Left ventricle myocardium inferior (tissue), 1 donor: Measurements from ENCODE around the gene MBOAT1. TPM values are rescaled to one million over a fixed set of nuclear protein-coding genes. Genes with fewer than 3 reads are reported as not detected.
"Not testable (repeated sequence)": the region's sequence is repeated elsewhere in the genome, so short reads cannot be mapped to it uniquely, and the experiment has no call there.

Experiments used
- DNase-seq: peaks from one replicate; pipeline ENCODE4 v3.0.0-alpha.2; 2020
- H3K27ac ChIP-seq: fragments of 200-600 bp; replicated peaks from 2 replicates; pipeline ENCODE4 v1.8.0; 2021
- H3K27me3 ChIP-seq: fragments of 200-600 bp; 2 replicates; pipeline ENCODE4 v1.8.0; 2021; ENCODE audit warnings: low read depth
- H3K36me3 ChIP-seq: fragments of 200-600 bp; 2 replicates; pipeline ENCODE4 v1.8.0; 2021
- H3K4me1 ChIP-seq: fragments of 200-600 bp; 2 replicates; pipeline ENCODE4 v1.8.0; 2021
- H3K4me3 ChIP-seq: fragments of 200-600 bp; 2 replicates; pipeline ENCODE4 v1.8.0; 2021; ENCODE audit warnings: mild to moderate bottlenecking, moderate library complexity
- H3K9me3 ChIP-seq: fragments of 200-600 bp; replicated peaks from 2 replicates; pipeline ENCODE4 v1.8.0; 2021
- intact Hi-C: fragments of 100-400 bp; cut with micrococcal nuclease; formaldehyde crosslinking; loops from one replicate; pipeline ENCODE4 v1.11.0; 2022
- total RNA-seq: library from RNA; stranded (reverse); fragmentation: NEBNext Ultra II Directional; extraction: Animal tissue kit (Norgen Biotek cat#: 25700); gene quantifications from one replicate; pipeline ENCODE4 v1.2.1, GENCODE V29; 2021
- TF ChIP-seq, protein P1 (sequence below): fragments of 200-600 bp; IDR thresholded peaks from 2 replicates; pipeline ENCODE4 v1.8.0; 2021; ENCODE audit warnings: antibody characterized with exemption, mild to moderate bottlenecking, borderline replicate concordance
- donor health status: DM: no; HTN: yes; CAD: no; lungs with severe emphysema.

MBOAT1 gene
- total RNA-seq, 1 donor from 2014 or later, result 5.6 TPM

GRCh38 chr6:20154753-20155152 lies 57.5 kb downstream of the MBOAT1 start:
- H3K36me3 ChIP-seq, result peaks cover 13% of the 10 kb centered on the region
- no peaks in the 10 kb centered on the region for H3K27me3 ChIP-seq
- TF ChIP-seq, protein P1, sequence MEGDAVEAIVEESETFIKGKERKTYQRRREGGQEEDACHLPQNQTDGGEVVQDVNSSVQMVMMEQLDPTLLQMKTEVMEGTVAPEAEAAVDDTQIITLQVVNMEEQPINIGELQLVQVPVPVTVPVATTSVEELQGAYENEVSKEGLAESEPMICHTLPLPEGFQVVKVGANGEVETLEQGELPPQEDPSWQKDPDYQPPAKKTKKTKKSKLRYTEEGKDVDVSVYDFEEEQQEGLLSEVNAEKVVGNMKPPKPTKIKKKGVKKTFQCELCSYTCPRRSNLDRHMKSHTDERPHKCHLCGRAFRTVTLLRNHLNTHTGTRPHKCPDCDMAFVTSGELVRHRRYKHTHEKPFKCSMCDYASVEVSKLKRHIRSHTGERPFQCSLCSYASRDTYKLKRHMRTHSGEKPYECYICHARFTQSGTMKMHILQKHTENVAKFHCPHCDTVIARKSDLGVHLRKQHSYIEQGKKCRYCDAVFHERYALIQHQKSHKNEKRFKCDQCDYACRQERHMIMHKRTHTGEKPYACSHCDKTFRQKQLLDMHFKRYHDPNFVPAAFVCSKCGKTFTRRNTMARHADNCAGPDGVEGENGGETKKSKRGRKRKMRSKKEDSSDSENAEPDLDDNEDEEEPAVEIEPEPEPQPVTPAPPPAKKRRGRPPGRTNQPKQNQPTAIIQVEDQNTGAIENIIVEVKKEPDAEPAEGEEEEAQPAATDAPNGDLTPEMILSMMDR, result no peak
- intact Hi-C loops, result no loop called here
- no peak overlapping the region for H3K27ac ChIP-seq
- no peaks in the 10 kb centered on the region for H3K9me3 ChIP-seq
- H3K4me3 ChIP-seq, result no peak overlapping the region
- DNase-seq, result no peak
- H3K4me1 ChIP-seq, result peaks cover 7% of the 10 kb centered on the region

DNA sequence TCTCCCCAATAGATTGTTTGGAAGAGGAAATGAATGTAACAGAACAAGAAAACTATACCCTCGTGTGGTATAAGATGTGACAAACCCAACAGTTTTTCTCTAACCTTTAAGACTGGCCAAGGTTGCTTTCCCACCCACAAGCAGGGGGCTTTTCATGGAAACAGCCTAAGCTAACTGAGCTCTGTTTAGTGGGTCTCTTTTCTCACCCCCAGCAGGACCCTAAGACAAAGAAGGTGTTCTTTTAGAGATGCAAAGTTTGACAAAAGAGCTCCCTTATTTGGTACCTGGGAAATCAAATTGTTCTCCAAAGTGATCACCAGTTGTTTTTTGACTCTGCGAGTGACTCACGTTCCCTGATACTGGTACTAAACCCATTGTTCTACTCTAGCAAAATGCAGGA lies 59.1 kb downstream of the MBOAT1 start:
- intact Hi-C loops, result no loop called here
- H3K36me3 ChIP-seq, result peaks cover 13% of the 10 kb centered on the region

GRCh38 chr6:20148433-20148832 lies 63.8 kb downstream of the MBOAT1 start:
- Histone ChIP-seq H3K27me3 (no peaks in the 10 kb centered on the region), H3K27ac (no peak overlapping the region), H3K4me3 (no peak overlapping the region), H3K4me1 (peaks cover 15% of the 10 kb centered on the region), H3K36me3 (peaks cover 37% of the 10 kb centered on the region), H3K9me3 (no peaks in the 10 kb centered on the region)
- TF ChIP-seq, protein P1, result no peak
- intact Hi-C loops, result no loop called here
- no peak for DNase-seq

More for the DNA sequence above, 59.1 kb downstream of the MBOAT1 start:
- H3K4me1 ChIP-seq, result peaks cover 19% of the 10 kb centered on the region
- DNase-seq, result no peak
- no peak overlapping the region for H3K4me3 ChIP-seq
- no peaks in the 10 kb centered on the region for H3K27me3 ChIP-seq
- H3K27ac ChIP-seq, result no peak overlapping the region
- TF ChIP-seq, protein P1, result no peak
- no peaks in the 10 kb centered on the region for H3K9me3 ChIP-seq

DNA sequence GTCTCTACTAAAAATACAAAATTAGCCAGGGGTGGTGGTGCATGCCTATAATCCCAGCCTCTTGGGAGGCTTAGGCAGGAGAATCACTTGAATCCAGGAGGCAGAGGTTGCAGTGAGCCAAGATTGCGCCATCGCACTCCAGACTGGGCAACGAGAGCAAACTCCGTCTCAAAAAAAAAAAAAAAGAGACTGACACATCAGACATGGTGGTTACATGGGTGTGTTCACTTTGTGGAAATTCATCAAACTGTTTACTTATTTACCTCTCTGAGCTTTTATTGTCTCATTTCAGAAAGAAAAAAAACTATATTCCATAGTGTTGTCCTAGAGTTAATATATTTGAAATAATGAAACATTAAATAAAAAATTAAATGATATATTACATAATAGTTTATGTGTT lies 64.8 kb downstream of the MBOAT1 start:
- H3K4me3 ChIP-seq, result no peak overlapping the region
- DNase-seq, result no peak
- H3K27me3 ChIP-seq, result no peaks in the 10 kb centered on the region
- TF ChIP-seq, protein P1, result no peak
- no peaks in the 10 kb centered on the region for H3K9me3 ChIP-seq
- H3K36me3 ChIP-seq, result peaks cover 47% of the 10 kb centered on the region
- intact Hi-C loops, result no loop called here
- H3K27ac ChIP-seq, result no peak overlapping the region
- peaks cover 15% of the 10 kb centered on the region for H3K4me1 ChIP-seq

GRCh38 chr6:20146831-20147230 lies 65.4 kb downstream of the MBOAT1 start:
- peaks cover 15% of the 10 kb centered on the region for H3K4me1 ChIP-seq
- H3K36me3 ChIP-seq, result peaks cover 52% of the 10 kb centered on the region
- H3K27ac ChIP-seq, DNase-seq, H3K4me3 ChIP-seq, H3K27me3 ChIP-seq, H3K9me3 ChIP-seq, intact Hi-C loops: not testable (repeated sequence)

DNA sequence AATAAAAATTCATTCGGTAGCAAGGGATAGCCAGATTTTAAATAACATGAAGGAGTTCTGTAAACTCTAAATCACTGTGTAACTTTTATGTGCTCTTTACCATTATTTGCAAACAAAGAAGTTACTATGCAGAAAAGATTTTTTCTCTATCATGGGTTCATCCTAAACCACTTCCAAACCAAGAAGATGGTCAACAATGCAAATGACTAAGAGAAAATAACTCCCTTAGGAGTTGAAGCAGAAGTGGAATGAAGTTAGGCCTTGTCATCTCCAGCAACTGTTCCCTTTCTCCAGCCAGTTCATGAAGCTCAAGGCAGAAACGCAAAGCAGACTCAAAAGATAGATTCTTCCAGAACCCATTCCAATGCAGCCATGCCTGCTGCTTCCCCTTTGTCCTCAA lies 66.0 kb downstream of the MBOAT1 start:
- intact Hi-C loops, result no loop called here
- Histone ChIP-seq H3K4me3 (no peak overlapping the region), H3K27me3 (no peaks in the 10 kb centered on the region), H3K36me3 (peaks cover 52% of the 10 kb centered on the region), H3K27ac (no peak overlapping the region), H3K4me1 (peaks cover 15% of the 10 kb centered on the region), H3K9me3 (no peaks in the 10 kb centered on the region)
- DNase-seq, result no peak
- TF ChIP-seq, protein P1, result no peak
